Measurements from ENCODE around the gene FMN1. TPM values are rescaled to one million over a fixed set of nuclear protein-coding genes. Genes with fewer than 3 reads are reported as not detected.

The FMN1 gene
- total and polyA plus RNA-seq, 2 of the 8 experiments (the other 6 are each of a cell fraction or from before 2014, with no cell fraction given): 0.27 to 3.7 TPM

DNA sequence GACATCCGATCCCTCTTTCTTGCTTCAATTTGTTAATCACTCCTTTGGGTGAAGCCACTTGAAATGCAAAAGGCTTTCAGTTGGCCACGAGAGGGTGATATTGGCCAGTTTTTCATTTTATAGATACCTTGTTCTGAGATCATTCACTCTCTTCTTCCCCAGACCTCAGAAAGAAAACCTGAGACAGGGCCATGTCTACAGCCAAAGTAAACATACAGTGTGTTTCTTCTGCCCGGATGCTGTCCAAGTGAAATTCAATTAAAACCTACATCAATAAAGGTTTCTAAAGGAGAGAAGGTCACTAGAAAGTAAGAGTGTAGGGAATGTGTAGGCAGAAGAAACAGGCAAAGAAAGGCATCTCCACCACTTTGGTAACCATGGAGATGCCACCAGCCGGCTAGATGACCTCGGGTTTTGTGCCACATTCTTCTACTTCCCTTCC lies 39.5 kb upstream of the FMN1 start:
- H3K56ac ChIP-seq (replicated peaks; ENCODE audit: insufficient read length, low read depth, low read length): no peak overlapping the region
- H3K79me2 ChIP-seq (ENCODE audit: control insufficient read depth in 1 of 2, insufficient read depth in 2 of 2, low read length in 2 of 2): no peaks in the 10 kb centered on the region
- DNase-seq (ENCODE audit: low read depth in 1 of 2, low spot score in 2 of 2) (no peak), FAIRE-seq (no peak)
- H2BK5ac ChIP-seq (ENCODE audit: low read depth, low read length): peak overlapping the region; percentile 15; the same call in 1 of the 2 replicates
- H3K9ac ChIP-seq (replicated peaks in 1 of 4; ENCODE audit: extremely low read depth in 1 of 4, low read depth in 3 of 4, low read length in 3 of 4): no peak overlapping the region
- ChIA-PET POLR2A (ENCODE audit: partially characterized antibody) (no interaction called here), CTCF (ENCODE audit: partially characterized antibody) (interaction anchor here (1.0 to 3.4 kb wide), 6 partner anchors 9 to 486 kb away, joined by 3 to 17 read pairs (median 4); no protein-coding TSS in a partner anchor)
- 73% methylated on average over 5 of the region's 5 CpGs; no CpG with 5 or more reads in 1 of the 2 experiments for WGBS, 2 experiments (ENCODE audit: extremely low coverage in 1 of 2, insufficient coverage in 1 of 2, insufficient read length in 1 of 2, insufficient replicate concordance in 2 of 2, low coverage in 1 of 2, low lambda C conversion rate in 2 of 2, missing lambda C conversion rate in 1 of 2)
- H2AK5ac ChIP-seq (ENCODE audit: low read depth, low read length): no peak overlapping the region
- TF ChIP-seq ZNF274 (IDR thresholded peaks at IDR 0.05; ENCODE audit: borderline replicate concordance, extremely low read depth, low read length) (no peak), POU5F1 (IDR thresholded peaks at IDR 0.05; ENCODE audit: low read depth, low read length) (no peak), RAD21 (IDR thresholded peaks at IDR 0.05 in 1 of 2, conservative IDR thresholded peaks at IDR 0.05 in 1 of 2; ENCODE audit: low read depth in 2 of 2, low read length in 2 of 2) (peak; percentile 71 to 76)
- TF ChIP-seq, protein P1, sequence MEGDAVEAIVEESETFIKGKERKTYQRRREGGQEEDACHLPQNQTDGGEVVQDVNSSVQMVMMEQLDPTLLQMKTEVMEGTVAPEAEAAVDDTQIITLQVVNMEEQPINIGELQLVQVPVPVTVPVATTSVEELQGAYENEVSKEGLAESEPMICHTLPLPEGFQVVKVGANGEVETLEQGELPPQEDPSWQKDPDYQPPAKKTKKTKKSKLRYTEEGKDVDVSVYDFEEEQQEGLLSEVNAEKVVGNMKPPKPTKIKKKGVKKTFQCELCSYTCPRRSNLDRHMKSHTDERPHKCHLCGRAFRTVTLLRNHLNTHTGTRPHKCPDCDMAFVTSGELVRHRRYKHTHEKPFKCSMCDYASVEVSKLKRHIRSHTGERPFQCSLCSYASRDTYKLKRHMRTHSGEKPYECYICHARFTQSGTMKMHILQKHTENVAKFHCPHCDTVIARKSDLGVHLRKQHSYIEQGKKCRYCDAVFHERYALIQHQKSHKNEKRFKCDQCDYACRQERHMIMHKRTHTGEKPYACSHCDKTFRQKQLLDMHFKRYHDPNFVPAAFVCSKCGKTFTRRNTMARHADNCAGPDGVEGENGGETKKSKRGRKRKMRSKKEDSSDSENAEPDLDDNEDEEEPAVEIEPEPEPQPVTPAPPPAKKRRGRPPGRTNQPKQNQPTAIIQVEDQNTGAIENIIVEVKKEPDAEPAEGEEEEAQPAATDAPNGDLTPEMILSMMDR (IDR thresholded peaks at IDR 0.05; ENCODE audit: control extremely low read depth in 1 of 3, insufficient read depth in 1 of 3, low read depth in 1 of 3, low read length in 3 of 3): peak in 2 of 3 experiments; percentile 41 to 56; a peak in 2 of 4 replicates
- peaks cover 0 to 2% (median 0%) of the 10 kb centered on the region in 4 experiments; a peak in 1 of 7 replicates for H3K4me1 ChIP-seq (replicated peaks in 1 of 4; ENCODE audit: control insufficient read depth in 3 of 4, insufficient read depth in 4 of 4, low read length in 3 of 4)
- no peak overlapping the region; the same call in 1 of the 2 replicates for H2BK12ac ChIP-seq (ENCODE audit: low read depth, low read length)
- H3K14ac ChIP-seq (ENCODE audit: insufficient read length): no peak overlapping the region
- no peaks in the 10 kb centered on the region for H4K20me1 ChIP-seq (replicated peaks in 1 of 2; ENCODE audit: control insufficient read depth in 1 of 2, insufficient read depth in 2 of 2, low read length in 2 of 2)
- no peak overlapping the region for H2BK120ac ChIP-seq (replicated peaks; ENCODE audit: low read depth, low read length)
- no peak overlapping the region for H2BK15ac ChIP-seq (ENCODE audit: low read length)
- H4K91ac ChIP-seq (replicated peaks; ENCODE audit: insufficient read length, low read length): no peak overlapping the region
- no peak overlapping the region for H2BK20ac ChIP-seq (ENCODE audit: low read length)
- H3K4ac ChIP-seq (replicated peaks; ENCODE audit: insufficient read length, low read depth, low read length): no peak overlapping the region
- no peaks in the 10 kb centered on the region for H3K79me1 ChIP-seq (ENCODE audit: low read depth, low read length)
- H3K27me3 ChIP-seq (replicated peaks in 1 of 4; ENCODE audit: control insufficient read depth in 3 of 4, extremely low read depth in 1 of 4, insufficient read depth in 3 of 4, low read length in 3 of 4): no peaks in the 10 kb centered on the region
- no peak overlapping the region for H3K23ac ChIP-seq (ENCODE audit: insufficient read length)
- H2AFZ ChIP-seq (ENCODE audit: low read length): no peak overlapping the region
- no peak overlapping the region for H3K27ac ChIP-seq (ENCODE audit: low read depth, low read length)
- no peak overlapping the region for H4K5ac ChIP-seq (ENCODE audit: insufficient read length, low read depth, low read length)
- no peaks in the 10 kb centered on the region for H3K9me3 ChIP-seq (ENCODE audit: insufficient read depth in 2 of 2, low read depth in 1 of 2, low read length in 1 of 2)
- no peak overlapping the region for H3K4me3 ChIP-seq (ENCODE audit: extremely low read depth in 1 of 4, insufficient read depth in 2 of 4, low read depth in 3 of 4, low read length in 4 of 4)
- no peak overlapping the region for H3K18ac ChIP-seq (ENCODE audit: extremely low read depth, low read length)
- no peak overlapping the region for H4K8ac ChIP-seq (ENCODE audit: extremely low read depth, insufficient read depth, low read length)
- no peaks in the 10 kb centered on the region for H3K36me3 ChIP-seq (ENCODE audit: control insufficient read depth in 2 of 4, insufficient read depth in 4 of 4, low read length in 3 of 4)
- H3K23me2 ChIP-seq (ENCODE audit: low read depth, low read length): no peaks in the 10 kb centered on the region
- H3K4me2 ChIP-seq (ENCODE audit: insufficient read depth in 1 of 2, low read depth in 2 of 2, low read length in 2 of 2): no peak overlapping the region
